Kidney capillary endothelial cell (primary cell): Measurements from ENCODE around the gene SPAG16.
"Not testable (repeated sequence)": the region's sequence is repeated elsewhere in the genome, so short reads cannot be mapped to it uniquely, and the experiment has no call there.

ENCODE experiments used
- DNase-seq: peaks from one replicate; pipeline ENCODE4 v3.0.0-alpha.2; 2018; ENCODE audit warnings: low spot score

The SPAG16 gene

GRCh38 chr2:214004463-214004862 is 720.2 kb downstream of the SPAG16 start:
- no peak for DNase-seq

DNA sequence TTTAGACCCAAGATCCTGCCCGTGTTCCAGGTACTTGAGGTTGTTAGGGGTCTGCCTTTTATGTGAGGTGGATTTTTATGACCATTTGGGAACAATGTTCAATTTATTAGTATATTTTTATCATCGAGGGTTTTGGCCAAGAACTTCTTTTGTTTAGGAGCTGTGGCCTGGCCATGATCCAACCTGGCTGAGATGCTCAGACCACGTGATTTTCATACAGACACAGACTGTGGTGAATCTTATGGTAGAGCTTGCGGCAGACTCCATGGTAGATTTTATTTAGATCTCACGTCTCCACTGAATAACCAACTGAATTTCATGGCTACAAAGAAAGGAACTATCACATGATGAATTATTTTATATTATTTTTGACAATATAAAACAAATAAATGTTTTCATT is 721.1 kb downstream of the SPAG16 start:
- DNase-seq = no peak

- DNase-seq = no peak
These were observed 722.3 kb downstream of the SPAG16 start for GRCh38 chr2:214006601-214007000.

GRCh38 chr2:214011676-214012075 is 727.4 kb downstream of the SPAG16 start:
- no peak for DNase-seq

GRCh38 chr2:214014551-214015220 is 730.4 kb downstream of the SPAG16 start:
- DNase-seq = no peak

- DNase-seq = peak; percentile 68
These were observed 735.1 kb downstream of the SPAG16 start for GRCh38 chr2:214019229-214019972.

DNA sequence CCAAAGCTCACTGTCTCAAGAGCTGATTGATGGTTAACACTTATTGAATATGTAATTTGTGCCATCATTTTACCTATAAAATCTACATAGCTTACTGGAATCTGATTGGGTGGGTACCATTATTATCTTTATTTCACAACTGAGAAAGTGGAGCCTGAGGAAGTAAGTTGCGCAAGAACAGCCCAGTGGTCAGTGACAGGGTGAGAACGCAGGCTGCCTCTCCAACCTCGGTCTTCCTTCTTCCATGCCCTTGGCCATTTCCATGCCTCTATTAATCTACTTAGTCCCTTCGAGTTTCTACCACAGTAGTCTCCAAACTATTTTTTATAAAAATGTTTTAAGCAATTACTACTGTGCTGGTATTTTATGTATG is 735.7 kb downstream of the SPAG16 start:
- DNase-seq = no peak

- DNase-seq = no peak
These were observed 744.9 kb downstream of the SPAG16 start for GRCh38 chr2:214029190-214029589.

- no peak for DNase-seq
These were observed 747.3 kb downstream of the SPAG16 start for GRCh38 chr2:214031566-214031965.

DNA sequence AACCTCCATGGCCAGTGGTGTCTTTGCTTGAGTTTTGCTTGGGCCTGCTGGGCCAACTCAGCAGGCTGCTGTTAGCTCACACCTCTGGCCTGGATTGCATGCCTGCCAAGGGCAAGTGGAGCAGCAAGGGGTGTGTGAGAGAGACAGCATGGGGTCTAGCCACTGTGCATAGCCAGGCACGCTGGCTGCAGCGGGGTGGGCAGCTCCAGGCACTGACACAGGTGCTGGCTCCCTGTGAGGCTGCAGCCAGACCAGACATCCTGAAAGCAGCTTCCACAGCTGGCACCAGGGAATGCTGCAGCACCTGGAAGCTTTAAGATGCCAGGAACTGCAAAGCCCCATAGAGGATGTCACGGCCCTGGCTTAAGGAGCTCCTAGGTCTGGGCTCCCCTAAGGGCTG is 750.2 kb downstream of the SPAG16 start:
- no peak for DNase-seq

DNA sequence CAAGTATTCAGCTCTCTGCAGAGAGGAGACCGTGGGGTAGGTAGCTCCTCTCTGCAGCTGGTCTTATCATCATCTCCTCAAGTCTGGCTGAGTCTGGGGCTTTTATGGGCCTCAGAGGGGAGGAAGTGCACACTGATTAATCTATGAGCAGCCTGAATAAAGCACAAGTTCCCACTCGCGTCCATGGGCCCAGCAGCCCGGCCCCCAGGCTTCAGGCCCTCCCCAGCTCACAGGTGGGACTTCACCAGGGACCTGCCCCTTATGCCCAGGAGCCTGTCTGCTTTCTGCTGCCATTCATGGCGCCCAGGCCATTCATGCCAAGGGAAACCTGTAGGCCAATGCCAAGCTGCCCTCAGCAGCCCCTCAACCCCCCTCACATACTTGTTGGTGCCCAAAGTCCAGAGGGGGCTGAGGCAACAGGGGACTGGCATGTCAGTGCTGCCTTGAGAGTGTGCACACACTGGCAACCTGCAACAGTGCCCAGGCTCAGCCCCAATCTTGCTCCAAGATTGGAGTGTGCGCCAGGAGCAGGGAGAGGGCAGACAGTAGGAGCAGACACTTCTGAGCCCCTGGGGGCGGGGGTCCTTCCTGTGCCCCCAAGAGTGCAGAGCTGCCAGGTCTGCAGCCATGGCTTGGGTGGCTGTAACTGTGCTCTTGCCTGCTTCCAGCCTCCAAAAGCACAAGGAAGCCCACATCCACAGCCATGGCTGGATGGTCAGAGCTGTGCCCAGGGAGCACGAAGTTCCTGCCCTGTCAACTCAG is 751.0 kb downstream of the SPAG16 start:
- DNase-seq = no peak

DNA sequence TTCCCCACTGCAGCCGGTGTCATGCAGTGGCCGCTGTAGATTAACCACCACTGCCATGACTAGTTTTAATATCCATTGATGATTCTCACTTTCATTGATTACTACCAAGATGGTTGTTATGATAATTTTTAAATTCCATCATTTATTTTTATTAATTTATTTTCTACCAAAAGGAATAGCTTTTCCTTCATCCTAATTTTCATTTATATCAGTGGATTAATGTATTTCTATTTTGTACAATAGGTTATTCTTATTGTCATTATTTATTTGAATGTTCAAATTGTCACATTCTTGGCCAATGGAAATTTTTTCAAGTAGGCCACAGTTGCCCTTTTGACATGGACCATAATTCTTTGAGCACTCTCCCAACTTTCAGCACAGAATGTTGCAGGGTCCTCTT is 751.7 kb downstream of the SPAG16 start:
- DNase-seq = no peak

GRCh38 chr2:214038186-214038585 is 753.9 kb downstream of the SPAG16 start:
- no peak for DNase-seq

DNA sequence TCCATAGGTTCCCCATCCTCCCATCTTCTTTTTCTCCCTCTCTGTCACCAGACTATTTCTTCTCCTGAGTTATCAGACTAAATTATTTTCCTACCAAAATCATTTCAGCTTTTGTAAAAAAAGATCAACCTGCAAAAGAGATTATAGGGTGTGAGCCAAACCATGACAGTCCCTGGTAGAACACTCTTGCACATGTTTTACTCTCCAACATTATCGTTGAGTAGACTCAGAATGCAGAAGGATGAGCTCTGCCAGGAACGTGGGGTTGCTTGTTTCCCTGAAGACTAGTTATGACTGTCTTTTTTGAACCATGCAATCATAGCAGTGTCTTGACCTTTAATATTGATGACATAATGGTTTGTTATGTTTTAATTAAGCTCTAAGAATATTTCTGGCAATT is 766.5 kb downstream of the SPAG16 start:
- DNase-seq = no peak

DNA sequence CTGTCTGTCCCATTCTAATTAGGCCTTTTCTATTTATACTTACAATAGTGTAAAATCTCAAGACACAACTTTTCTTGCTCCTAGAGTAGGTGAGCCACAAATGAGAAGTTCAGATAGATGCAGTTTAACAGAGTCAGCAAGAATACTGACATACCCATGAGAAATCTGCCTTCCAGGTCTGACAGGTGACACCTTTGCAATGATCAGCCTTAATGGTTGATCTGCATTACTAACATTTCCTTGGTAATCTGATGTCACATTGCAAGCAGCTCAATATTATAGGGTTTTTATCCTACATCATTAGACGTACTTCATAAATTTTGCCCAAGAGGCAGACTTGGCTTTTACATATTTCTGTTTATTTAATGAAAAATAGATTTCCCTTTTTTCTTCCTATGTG is 767.3 kb downstream of the SPAG16 start:
- no peak for DNase-seq

GRCh38 chr2:214052235-214052634 is 768.0 kb downstream of the SPAG16 start:
- DNase-seq = no peak

DNA sequence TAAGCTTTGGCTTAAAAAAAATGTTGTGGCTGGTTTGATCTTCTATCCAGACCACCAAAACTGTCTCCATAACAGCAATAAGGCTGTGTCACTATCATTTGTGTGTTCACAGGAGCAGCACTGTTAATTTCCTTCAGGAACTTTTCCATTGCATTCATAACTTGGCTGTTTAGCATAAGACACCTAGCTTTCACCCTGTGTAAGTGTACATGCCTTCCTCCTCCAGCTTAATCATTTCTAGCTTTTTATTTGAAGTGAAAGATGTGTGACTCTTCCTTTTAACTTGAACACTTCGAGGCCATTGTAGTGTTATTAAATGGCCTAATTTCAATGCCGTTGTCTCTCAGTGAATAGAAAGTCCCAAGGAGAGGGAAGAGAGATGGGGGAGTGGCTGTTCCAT is 773.7 kb downstream of the SPAG16 start:
- DNase-seq = no peak

GRCh38 chr2:214062279-214062678 is 778.0 kb downstream of the SPAG16 start:
- DNase-seq = not testable (repeated sequence)

- no peak for DNase-seq
These were observed 780.2 kb downstream of the SPAG16 start for GRCh38 chr2:214064471-214064870.

- DNase-seq = no peak
These were observed 782.6 kb downstream of the SPAG16 start for GRCh38 chr2:214066862-214067261.

- peak; percentile 50 for DNase-seq
These were observed 785.0 kb downstream of the SPAG16 start for GRCh38 chr2:214069254-214069653.

GRCh38 chr2:214075456-214075855 is 791.2 kb downstream of the SPAG16 start:
- no peak for DNase-seq

DNA sequence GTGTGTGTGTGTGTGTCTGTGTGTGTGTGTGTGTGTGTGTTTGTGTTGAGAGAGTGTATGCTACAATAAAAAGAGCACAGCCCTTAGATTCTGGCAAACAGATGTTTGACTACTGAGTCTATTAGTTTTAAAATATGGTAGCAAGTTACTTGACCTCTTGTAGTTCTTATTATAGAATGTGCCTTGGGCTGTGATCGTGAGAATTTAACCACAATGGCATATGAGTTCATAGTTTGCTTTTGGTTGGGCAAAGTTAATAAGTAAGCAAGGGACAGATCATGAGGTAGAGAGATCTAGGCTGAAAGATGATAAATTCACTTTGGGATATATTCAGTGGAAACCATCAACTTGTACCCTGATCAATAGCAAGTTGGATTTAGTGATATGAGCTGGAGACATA is 792.3 kb downstream of the SPAG16 start:
- no peak for DNase-seq
